Breast epithelium (tissue), 3 donors: ENCODE data around the gene CITED1.

Source experiments
- POLR2A ChIP-seq: fragments of 450-650 bp; IDR thresholded peaks from one replicate; pipeline ENCODE4 v1.6.1; 2016; ENCODE audit warnings: antibody characterized with exemption, mild to moderate bottlenecking, moderate library complexity
- POLR2AphosphoS5 ChIP-seq, 3 donors: sonication (generic); formaldehyde crosslinking; IDR thresholded peaks; one replicate each; pipeline ENCODE4 v1.6.1; 2017; ENCODE audit warnings: antibody characterized with exemption in 3 of 3
- TF ChIP-seq, protein P1 (sequence below), 3 donors: fragments of 450-650 bp; IDR thresholded peaks; one replicate each; pipeline ENCODE4 v1.5.1; 2016 to 2017; ENCODE audit warnings: antibody characterized with exemption in 3 of 3, mild to moderate bottlenecking in 3 of 3, moderate library complexity in 3 of 3

DNA sequence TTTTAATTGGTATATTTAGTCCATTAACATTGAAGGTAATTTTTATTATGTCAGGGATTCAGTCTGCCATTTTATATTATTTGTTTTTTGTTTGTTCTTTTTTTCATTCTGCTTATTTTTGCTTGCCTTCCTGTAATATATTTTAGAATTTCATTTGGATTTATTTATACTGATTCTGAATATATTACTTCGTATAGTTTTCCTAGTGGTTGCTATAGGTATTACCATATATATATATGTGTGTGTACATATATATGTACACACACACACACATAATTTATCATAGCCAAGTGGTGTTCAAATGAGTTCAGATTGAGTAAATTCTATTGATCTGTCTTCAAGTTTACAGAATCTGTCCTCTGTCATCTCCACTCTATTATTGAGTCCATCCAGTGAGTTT lies 11.2 kb downstream of the CITED1 start:
- TF ChIP-seq, protein P1, sequence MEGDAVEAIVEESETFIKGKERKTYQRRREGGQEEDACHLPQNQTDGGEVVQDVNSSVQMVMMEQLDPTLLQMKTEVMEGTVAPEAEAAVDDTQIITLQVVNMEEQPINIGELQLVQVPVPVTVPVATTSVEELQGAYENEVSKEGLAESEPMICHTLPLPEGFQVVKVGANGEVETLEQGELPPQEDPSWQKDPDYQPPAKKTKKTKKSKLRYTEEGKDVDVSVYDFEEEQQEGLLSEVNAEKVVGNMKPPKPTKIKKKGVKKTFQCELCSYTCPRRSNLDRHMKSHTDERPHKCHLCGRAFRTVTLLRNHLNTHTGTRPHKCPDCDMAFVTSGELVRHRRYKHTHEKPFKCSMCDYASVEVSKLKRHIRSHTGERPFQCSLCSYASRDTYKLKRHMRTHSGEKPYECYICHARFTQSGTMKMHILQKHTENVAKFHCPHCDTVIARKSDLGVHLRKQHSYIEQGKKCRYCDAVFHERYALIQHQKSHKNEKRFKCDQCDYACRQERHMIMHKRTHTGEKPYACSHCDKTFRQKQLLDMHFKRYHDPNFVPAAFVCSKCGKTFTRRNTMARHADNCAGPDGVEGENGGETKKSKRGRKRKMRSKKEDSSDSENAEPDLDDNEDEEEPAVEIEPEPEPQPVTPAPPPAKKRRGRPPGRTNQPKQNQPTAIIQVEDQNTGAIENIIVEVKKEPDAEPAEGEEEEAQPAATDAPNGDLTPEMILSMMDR (IDR thresholded peaks at IDR 0.05): no peak
- TF ChIP-seq POLR2A (no peak), POLR2AphosphoS5 (IDR thresholded peaks at IDR 0.05) (no peak)
